Head of caudate nucleus (tissue), 42 donors: Measurements from ENCODE around the gene PHLDB2.

Experiments
- DNase-seq, 42 donors: peaks; one replicate each; pipeline versions ENCODE4 v3.0.0 to v3.0.0-alpha.2; 2020 to 2021; ENCODE audit warnings: mixed read lengths in 7 of 42
- intact Hi-C: fragments of 100-400 bp; cut with DNase I; formaldehyde crosslinking; loops from one replicate; pipeline ENCODE4 v1.15.0; 2022

The PHLDB2 gene

GRCh38 chr3:111911446-111911845 is 52.4 kb downstream of the PHLDB2 start:
- intact Hi-C loops = no loop called here

GRCh38 chr3:111913163-111913763 is 54.2 kb downstream of the PHLDB2 start:
- DNase-seq = no peak
- intact Hi-C loops = no loop called here

More at GRCh38 chr3:111911446-111911845, 52.4 kb downstream of the PHLDB2 start:
- DNase-seq = no peak

GRCh38 chr3:111915905-111916304 is 56.8 kb downstream of the PHLDB2 start:
- no peak for DNase-seq
- intact Hi-C loops = no loop called here

GRCh38 chr3:111917300-111917699 is 58.2 kb downstream of the PHLDB2 start:
- intact Hi-C loops = no loop called here
- DNase-seq = no peak

GRCh38 chr3:111919370-111920065 is 60.5 kb downstream of the PHLDB2 start:
- intact Hi-C loops = no loop called here
- no peak for DNase-seq

- no peak for DNase-seq
- intact Hi-C loops = no loop called here
Observed at GRCh38 chr3:111921181-111921580, 62.1 kb downstream of the PHLDB2 start.

- no peak for DNase-seq
- intact Hi-C loops = no loop called here
Observed at GRCh38 chr3:111923095-111923771, 64.2 kb downstream of the PHLDB2 start.

- intact Hi-C loops = no loop called here
- DNase-seq = no peak
Observed at GRCh38 chr3:111923806-111924205, 64.7 kb downstream of the PHLDB2 start.

- intact Hi-C loops = no loop called here
- DNase-seq = no peak
Observed at GRCh38 chr3:111924283-111924682, 65.2 kb downstream of the PHLDB2 start.

GRCh38 chr3:111926266-111926676 is 67.2 kb downstream of the PHLDB2 start:
- no peak for DNase-seq
- intact Hi-C loops = no loop called here

- no peak for DNase-seq
- intact Hi-C loops = no loop called here
Observed at GRCh38 chr3:111928613-111929012, 69.5 kb downstream of the PHLDB2 start.

- DNase-seq = no peak
- intact Hi-C loops = no loop called here
Observed at GRCh38 chr3:111929484-111929883, 70.4 kb downstream of the PHLDB2 start.

- intact Hi-C loops = no loop called here
- DNase-seq = no peak
Observed at GRCh38 chr3:111932946-111933345, 73.9 kb downstream of the PHLDB2 start.

GRCh38 chr3:111936191-111936841 is 77.3 kb downstream of the PHLDB2 start:
- intact Hi-C loops = no loop called here
- DNase-seq = no peak

- DNase-seq = no peak
- intact Hi-C loops = no loop called here
Observed at GRCh38 chr3:111936967-111937366, 77.9 kb downstream of the PHLDB2 start.

- DNase-seq = no peak
- intact Hi-C loops = no loop called here
Observed at GRCh38 chr3:111937871-111938270, 78.8 kb downstream of the PHLDB2 start.

- intact Hi-C loops = no loop called here
- no peak for DNase-seq
Observed at GRCh38 chr3:111939873-111940272, 80.8 kb downstream of the PHLDB2 start.

- no peak for DNase-seq
- intact Hi-C loops = no loop called here
Observed at GRCh38 chr3:111943533-111943932, 84.5 kb downstream of the PHLDB2 start.

GRCh38 chr3:111944372-111944771 is 85.3 kb downstream of the PHLDB2 start:
- intact Hi-C loops = no loop called here
- DNase-seq = no peak

- intact Hi-C loops = no loop called here
- no peak for DNase-seq
Observed at GRCh38 chr3:111947231-111947630, 88.2 kb downstream of the PHLDB2 start.
